Spleen (tissue), 11 donors: ENCODE results near the gene YIPF2. TPM values are rescaled to one million over a fixed set of nuclear protein-coding genes. Genes with fewer than 3 reads are reported as not detected.

Source experiments
- DNase-seq: peaks from one replicate; pipeline ENCODE4 v3.0.0-alpha.2; 2020
- H3K27ac ChIP-seq, 8 donors: fragments of 200-600 bp; sonication (generic) in 7 of 8; 1 replicate in 4 of 8; 2 replicates in 4 of 8; pipeline versions ENCODE4 v1.5.0 to v1.8.0; 2016 to 2021; ENCODE audit warnings: inconsistent platforms in 4 of 8, mild to moderate bottlenecking in 4 of 8, moderate library complexity in 1 of 8
- H3K27me3 ChIP-seq, 7 donors: fragments of 200-600 bp; sonication (generic) in 6 of 7; replicated peaks in 1 of 7; 1 replicate in 4 of 7; 2 replicates in 3 of 7; pipeline versions ENCODE4 v1.5.0 to v1.8.0; 2016 to 2021; ENCODE audit warnings: inconsistent platforms in 3 of 7, mild to moderate bottlenecking in 1 of 7
- H3K36me3 ChIP-seq, 6 donors: fragments of 200-600 bp; sonication (generic) in 5 of 6; 1 replicate in 4 of 6; 2 replicates in 2 of 6; pipeline versions ENCODE4 v1.5.0 to v1.8.0; 2016 to 2021; ENCODE audit warnings: inconsistent platforms in 2 of 6
- H3K4me1 ChIP-seq, 6 donors: fragments of 200-600 bp; sonication (generic) in 5 of 6; 1 replicate in 3 of 6; 2 replicates in 3 of 6; pipeline versions ENCODE4 v1.5.0 to v1.8.0; 2016 to 2021; ENCODE audit warnings: inconsistent platforms in 3 of 6
- H3K4me3 ChIP-seq, 8 donors: fragments of 200-600 bp; sonication (generic) in 7 of 8; 1 replicate in 4 of 8; 2 replicates in 4 of 8; pipeline versions ENCODE4 v1.5.0 to v1.8.0; 2016 to 2021; ENCODE audit warnings: inconsistent platforms in 4 of 8, mild to moderate bottlenecking in 4 of 8, moderate library complexity in 2 of 8
- H3K9me3 ChIP-seq, 8 donors: fragments of 200-600 bp; sonication (generic) in 7 of 8; 1 replicate in 4 of 8; 2 replicates in 4 of 8; pipeline versions ENCODE4 v1.5.0 to v1.8.0; 2016 to 2021; ENCODE audit warnings: inconsistent platforms in 4 of 8
- POLR2A ChIP-seq, 3 donors: fragments of 450-650 bp; IDR thresholded peaks; one replicate each; pipeline ENCODE4 v1.5.1; 2017; ENCODE audit warnings: antibody characterized with exemption in 3 of 3, mild to moderate bottlenecking in 1 of 3
- POLR2AphosphoS5 ChIP-seq, 3 donors: sonication (generic); formaldehyde crosslinking; IDR thresholded peaks; one replicate each; pipeline ENCODE4 v1.5.1; 2017; ENCODE audit warnings: antibody characterized with exemption in 3 of 3
- WGBS, 5 donors: extraction: QIAGEN DNeasy Blood & Tissue Kit in 3 of 5; methylation state at CpG; one replicate each; pipeline versions ENCODE4 v1.1.5 to v1.1.7; 2013 to 2018; 5-methylcytosine and 5-hydroxymethylcytosine counted together
- intact Hi-C: fragments of 100-400 bp; cut with DNase I; formaldehyde crosslinking; loops from one replicate; pipeline ENCODE4 v1.15.0; 2023; ENCODE audit warnings: low total_unique reads
- polyA plus RNA-seq, 3 donors: library from polyadenylated mRNA; stranded (reverse); fragments of 200-250 nt; gene quantifications; one replicate each; pipeline ENCODE4 v1.2.1, GENCODE V29; 2013
- total RNA-seq, 7 donors: library from RNA; depleted of rRNA in 3 of 7; stranded (reverse); fragments of >200 nt in 3 of 7; fragmentation: NEBNext Ultra II Directional in 4 of 7; extraction: Animal tissue kit (Norgen Biotek cat#: 25700) in 4 of 7; gene quantifications; one replicate each; pipeline versions ENCODE4 v1.1.0 to v1.2.1, GENCODE V29; 2016 to 2021
- TF ChIP-seq, protein P1 (sequence below), 11 experiments: fragments of 200-600 bp in 7 of 11; fragments of 450-650 bp in 4 of 11; sonication (generic) in 4 of 11; IDR thresholded peaks in 8 of 11; conservative IDR thresholded peaks in 3 of 11; 1 replicate in 7 of 11; 2 replicates in 4 of 11; pipeline versions ENCODE4 v1.4.0 to v1.8.0; 2016 to 2021; ENCODE audit warnings: antibody characterized with exemption in 11 of 11, inconsistent platforms in 4 of 11, mild to moderate bottlenecking in 1 of 11
- donor health status: healthy with polysubstance abuse.
- donor health status: DM: no; HTN: no; CAD: no; lungs with moderate emphysema.
- donor health status: DM: no; HTN: no; CAD: no.
- donor health status: Bipolar disorder and iron deficiency.
- donor health status: healthy.
- donor health status: DM: no; HTN: no; CAD: no.
- donor health status: DM: yes; HTN: yes; CAD: no.

The YIPF2 gene
- total and polyA plus RNA-seq, 10 donors: 12.5 to 42.3 (median 27.6) TPM

DNA sequence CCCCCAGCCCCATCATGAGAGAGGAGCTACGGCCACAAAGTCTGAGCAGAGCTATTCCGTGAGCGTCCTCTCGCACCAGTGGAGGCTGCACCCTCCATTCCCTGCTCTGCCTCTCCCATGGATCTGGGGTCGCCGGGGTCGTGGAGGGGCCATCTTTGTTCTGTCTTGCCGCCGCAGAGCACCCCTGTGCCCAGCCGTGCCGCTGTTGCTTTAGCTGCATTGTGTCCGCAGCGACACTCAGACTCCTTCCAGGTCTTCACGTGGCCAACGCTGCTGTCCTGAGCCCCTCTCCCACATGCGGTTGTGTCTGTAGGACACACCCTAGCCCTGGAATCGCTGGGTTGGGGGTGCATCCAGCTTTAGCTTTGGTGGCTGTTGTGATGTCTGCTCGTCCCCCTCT lies 15.8 kb downstream of the YIPF2 start:
- H3K4me1 ChIP-seq: no peaks in the 10 kb centered on the region
- TF ChIP-seq POLR2AphosphoS5 (IDR thresholded peaks at IDR 0.05) (no peak), POLR2A (IDR thresholded peaks at IDR 0.05) (no peak)
- TF ChIP-seq, protein P1, sequence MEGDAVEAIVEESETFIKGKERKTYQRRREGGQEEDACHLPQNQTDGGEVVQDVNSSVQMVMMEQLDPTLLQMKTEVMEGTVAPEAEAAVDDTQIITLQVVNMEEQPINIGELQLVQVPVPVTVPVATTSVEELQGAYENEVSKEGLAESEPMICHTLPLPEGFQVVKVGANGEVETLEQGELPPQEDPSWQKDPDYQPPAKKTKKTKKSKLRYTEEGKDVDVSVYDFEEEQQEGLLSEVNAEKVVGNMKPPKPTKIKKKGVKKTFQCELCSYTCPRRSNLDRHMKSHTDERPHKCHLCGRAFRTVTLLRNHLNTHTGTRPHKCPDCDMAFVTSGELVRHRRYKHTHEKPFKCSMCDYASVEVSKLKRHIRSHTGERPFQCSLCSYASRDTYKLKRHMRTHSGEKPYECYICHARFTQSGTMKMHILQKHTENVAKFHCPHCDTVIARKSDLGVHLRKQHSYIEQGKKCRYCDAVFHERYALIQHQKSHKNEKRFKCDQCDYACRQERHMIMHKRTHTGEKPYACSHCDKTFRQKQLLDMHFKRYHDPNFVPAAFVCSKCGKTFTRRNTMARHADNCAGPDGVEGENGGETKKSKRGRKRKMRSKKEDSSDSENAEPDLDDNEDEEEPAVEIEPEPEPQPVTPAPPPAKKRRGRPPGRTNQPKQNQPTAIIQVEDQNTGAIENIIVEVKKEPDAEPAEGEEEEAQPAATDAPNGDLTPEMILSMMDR (IDR thresholded peaks at IDR 0.05 in 8 of 11, conservative IDR thresholded peaks at IDR 0.05 in 3 of 11): no peak
- H3K4me3 ChIP-seq: no peak overlapping the region
- H3K36me3 ChIP-seq: peaks cover 0 to 97% (median 64%) of the 10 kb centered on the region in 6 donors
- WGBS, 5 donors: 94 to 98% (median 95%) methylated on average over 16 to 18 of the region's 18 CpGs
- intact Hi-C loops: no loop called here
- no peaks in the 10 kb centered on the region for H3K27me3 ChIP-seq
- no peaks in the 10 kb centered on the region for H3K9me3 ChIP-seq
- no peak overlapping the region for H3K27ac ChIP-seq
- no peak for DNase-seq

DNA sequence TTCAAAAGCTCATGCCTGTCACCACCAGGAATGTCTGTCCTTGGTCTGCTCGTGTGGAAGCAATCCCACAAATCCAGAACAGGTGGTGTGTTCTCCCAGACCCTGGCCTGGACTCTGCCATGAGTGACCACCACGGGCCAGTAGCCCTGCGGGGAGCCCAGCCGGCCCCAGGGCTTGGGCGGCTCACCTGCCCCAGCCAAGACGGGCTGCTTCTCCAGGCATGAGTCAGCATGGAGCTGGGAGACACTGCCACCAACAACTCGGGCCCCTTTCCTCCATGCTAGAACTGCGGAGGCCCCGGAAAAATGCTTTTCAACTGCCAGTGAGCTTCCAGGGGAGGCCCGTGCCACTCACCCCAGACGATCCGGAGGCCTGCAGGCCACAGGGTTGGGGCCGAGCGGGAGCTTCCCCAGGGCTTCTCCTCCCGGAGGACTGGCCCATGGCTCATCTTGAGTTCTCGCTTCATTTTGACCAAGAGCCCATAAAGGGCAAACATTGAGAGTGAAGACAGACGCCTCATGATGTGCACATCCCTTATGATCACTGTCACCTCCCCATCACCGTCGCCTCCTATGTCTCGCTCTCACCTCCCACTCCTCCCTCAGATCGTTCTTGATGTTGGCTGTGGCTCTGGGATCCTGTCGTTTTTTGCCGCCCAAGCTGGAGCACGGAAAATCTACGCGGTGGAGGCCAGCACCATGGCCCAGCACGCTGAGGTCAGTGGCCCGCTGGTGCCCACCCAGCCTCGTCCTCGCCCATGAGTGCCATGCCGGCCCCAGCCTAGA lies 16.7 kb downstream of the YIPF2 start:
- H3K27ac ChIP-seq: peak overlapping the region in 1 of 8 donors; percentile 45
- no peak for DNase-seq
- WGBS, 5 donors: 91 to 95% (median 93%) methylated on average over 24 to 31 of the region's 31 CpGs
- H3K27me3 ChIP-seq: no peaks in the 10 kb centered on the region
- intact Hi-C loops: no loop called here
- no peak overlapping the region for H3K4me3 ChIP-seq
- H3K4me1 ChIP-seq: no peaks in the 10 kb centered on the region
- peaks cover 0 to 99% (median 64%) of the 10 kb centered on the region in 6 donors for H3K36me3 ChIP-seq
- H3K9me3 ChIP-seq: no peaks in the 10 kb centered on the region
- TF ChIP-seq, protein P1 (IDR thresholded peaks at IDR 0.05 in 8 of 11, conservative IDR thresholded peaks at IDR 0.05 in 3 of 11): no peak
- no peak for TF ChIP-seq POLR2AphosphoS5 (IDR thresholded peaks at IDR 0.05)
- no peak for TF ChIP-seq POLR2A (IDR thresholded peaks at IDR 0.05)

DNA sequence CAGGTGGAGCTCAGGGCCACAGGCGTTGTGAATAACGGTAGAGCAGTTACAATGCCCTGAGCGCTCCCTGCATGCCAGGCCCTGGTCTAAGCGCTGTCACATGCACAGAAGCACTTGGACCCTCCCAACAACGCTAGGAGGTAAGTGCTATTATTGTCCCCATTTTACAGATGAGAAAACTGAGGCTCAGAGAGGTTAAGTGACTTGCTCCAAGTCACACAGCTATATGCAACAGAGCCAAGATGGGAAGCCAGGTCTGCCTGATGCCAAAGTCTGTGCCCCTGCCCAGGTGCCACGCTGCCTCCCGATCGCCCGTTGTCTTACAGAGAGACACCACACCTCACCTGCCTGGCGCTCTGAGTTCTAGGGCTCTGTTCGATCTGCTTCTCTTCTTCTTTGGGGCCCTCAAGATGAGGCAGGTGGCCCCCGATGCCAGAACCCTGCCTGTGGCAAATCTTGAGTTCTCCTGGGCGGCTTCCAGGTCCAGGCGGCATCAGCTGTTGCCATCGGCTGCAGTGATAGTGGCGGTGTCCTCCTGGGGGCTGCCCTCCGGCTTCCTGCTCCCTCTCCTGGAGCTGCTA lies 20.0 kb downstream of the YIPF2 start:
- Histone ChIP-seq H3K27ac (no peak overlapping the region), H3K27me3 (no peaks in the 10 kb centered on the region), H3K4me3 (no peak overlapping the region), H3K36me3 (peaks cover 0 to 86% (median 49%) of the 10 kb centered on the region in 6 donors), H3K9me3 (no peaks in the 10 kb centered on the region), H3K4me1 (no peaks in the 10 kb centered on the region)
- WGBS, 5 donors: 94 to 96% (median 95%) methylated on average over 15 to 17 of the region's 17 CpGs
- no peak for DNase-seq
- no peak for TF ChIP-seq POLR2A (IDR thresholded peaks at IDR 0.05)
- no peak for TF ChIP-seq POLR2AphosphoS5 (IDR thresholded peaks at IDR 0.05)
- TF ChIP-seq, protein P1 (IDR thresholded peaks at IDR 0.05 in 8 of 11, conservative IDR thresholded peaks at IDR 0.05 in 3 of 11): no peak
- intact Hi-C loops: no loop called here

DNA sequence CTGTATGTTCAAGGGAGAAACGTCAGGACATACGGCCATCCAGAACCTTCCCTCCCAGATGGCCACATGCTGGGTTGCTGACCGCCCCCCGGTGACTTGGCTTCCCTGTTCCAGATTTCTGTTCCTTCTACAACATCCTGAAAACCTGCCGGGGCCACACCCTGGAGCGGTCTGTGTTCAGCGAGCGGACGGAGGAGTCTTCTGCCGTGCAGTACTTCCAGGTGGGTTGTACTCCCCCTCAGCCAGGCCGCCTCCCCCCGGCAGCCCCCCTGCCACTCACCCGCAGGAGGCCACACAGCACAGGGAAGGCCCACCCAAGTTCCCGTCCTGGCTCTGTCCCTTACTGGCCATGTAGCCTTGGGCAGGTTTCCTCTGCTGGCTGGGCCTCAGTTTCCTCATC lies 20.5 kb downstream of the YIPF2 start:
- Histone ChIP-seq H3K27ac (no peak overlapping the region), H3K36me3 (peaks cover 0 to 82% (median 46%) of the 10 kb centered on the region in 6 donors), H3K9me3 (peaks cover 0 to 4% (median under 1%) of the 10 kb centered on the region in 8 donors), H3K4me1 (no peaks in the 10 kb centered on the region), H3K27me3 (no peaks in the 10 kb centered on the region), H3K4me3 (no peak overlapping the region)
- no peak for DNase-seq
- 89 to 95% (median 92%) methylated on average over 10 to 14 of the region's 14 CpGs for WGBS, 5 donors
- intact Hi-C loops: no loop called here
- TF ChIP-seq POLR2AphosphoS5 (IDR thresholded peaks at IDR 0.05) (no peak), POLR2A (IDR thresholded peaks at IDR 0.05) (no peak)
- TF ChIP-seq, protein P1 (IDR thresholded peaks at IDR 0.05 in 8 of 11, conservative IDR thresholded peaks at IDR 0.05 in 3 of 11): no peak
